ENCODE results near the gene WDR1.

Gene WDR1

DNA sequence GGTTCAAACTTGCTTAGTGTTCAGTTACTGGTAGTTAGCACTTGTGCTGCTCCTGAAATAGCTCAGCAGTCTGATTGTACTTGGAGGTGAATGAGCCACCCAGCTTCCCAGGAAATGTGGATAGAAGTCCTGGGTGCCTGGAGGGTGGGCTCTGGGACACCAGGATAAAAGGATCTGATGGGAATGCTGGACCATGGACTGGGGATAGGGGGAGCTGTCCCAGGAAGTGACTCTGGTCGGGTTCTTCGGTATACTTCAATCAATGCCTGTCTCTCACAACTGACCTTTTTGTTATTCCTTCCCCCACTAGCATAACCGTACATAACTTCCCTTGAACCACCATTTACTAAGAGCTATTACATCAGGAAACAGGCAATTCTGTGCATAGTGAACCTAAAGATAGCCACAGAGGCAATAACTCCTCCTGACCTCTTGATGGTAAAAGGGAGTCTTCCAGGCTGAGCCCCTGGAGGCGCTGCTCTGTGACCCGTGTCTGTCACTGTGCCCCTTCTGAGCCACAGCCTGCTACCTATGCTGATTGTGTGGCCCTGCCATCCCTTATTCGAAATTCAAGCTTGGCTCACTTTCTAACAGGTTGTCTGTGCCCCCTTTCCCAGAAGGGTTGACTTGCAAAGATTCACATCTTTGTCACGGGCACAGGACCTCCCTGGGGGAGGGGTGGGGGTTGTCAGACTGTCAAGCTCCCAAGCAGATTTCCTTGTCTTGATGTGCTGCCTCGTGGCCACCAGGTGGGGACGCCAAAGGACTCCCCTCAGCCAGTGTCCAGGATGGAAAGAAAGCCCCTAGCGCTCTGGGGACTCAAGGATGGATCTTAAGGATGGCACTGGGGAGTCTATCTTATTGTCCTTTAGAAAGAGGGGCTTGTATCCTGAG lies 24.5 kb upstream of the WDR1 start:
- H3K27me3 ChIP-seq (ENCODE audit: low read length), result no peaks in the 10 kb centered on the region
- no peak overlapping the region for H3K9ac ChIP-seq (ENCODE audit: low read length)
- no peaks in the 10 kb centered on the region for H3K36me3 ChIP-seq (ENCODE audit: low read length)
- no peaks in the 10 kb centered on the region for H4K20me1 ChIP-seq (ENCODE audit: low read depth, low read length)
- no peak for TF ChIP-seq EZH2phosphoT487 (conservative IDR thresholded peaks at IDR 0.05; ENCODE audit: low read length)
- TF ChIP-seq, protein P1, sequence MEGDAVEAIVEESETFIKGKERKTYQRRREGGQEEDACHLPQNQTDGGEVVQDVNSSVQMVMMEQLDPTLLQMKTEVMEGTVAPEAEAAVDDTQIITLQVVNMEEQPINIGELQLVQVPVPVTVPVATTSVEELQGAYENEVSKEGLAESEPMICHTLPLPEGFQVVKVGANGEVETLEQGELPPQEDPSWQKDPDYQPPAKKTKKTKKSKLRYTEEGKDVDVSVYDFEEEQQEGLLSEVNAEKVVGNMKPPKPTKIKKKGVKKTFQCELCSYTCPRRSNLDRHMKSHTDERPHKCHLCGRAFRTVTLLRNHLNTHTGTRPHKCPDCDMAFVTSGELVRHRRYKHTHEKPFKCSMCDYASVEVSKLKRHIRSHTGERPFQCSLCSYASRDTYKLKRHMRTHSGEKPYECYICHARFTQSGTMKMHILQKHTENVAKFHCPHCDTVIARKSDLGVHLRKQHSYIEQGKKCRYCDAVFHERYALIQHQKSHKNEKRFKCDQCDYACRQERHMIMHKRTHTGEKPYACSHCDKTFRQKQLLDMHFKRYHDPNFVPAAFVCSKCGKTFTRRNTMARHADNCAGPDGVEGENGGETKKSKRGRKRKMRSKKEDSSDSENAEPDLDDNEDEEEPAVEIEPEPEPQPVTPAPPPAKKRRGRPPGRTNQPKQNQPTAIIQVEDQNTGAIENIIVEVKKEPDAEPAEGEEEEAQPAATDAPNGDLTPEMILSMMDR (IDR thresholded peaks at IDR 0.05; ENCODE audit: insufficient read depth, low read length, poor library complexity, severe bottlenecking), result no peak
- no peaks in the 10 kb centered on the region for H3F3A ChIP-seq (ENCODE audit: insufficient read depth)
- H3K4me2 ChIP-seq (ENCODE audit: low read depth, low read length, poor library complexity, severe bottlenecking), result no peak overlapping the region
- no peaks in the 10 kb centered on the region for H3K9me2 ChIP-seq (replicated peaks; ENCODE audit: insufficient read depth, low read length)
- H2AFZ ChIP-seq (ENCODE audit: low read depth, low read length, severe bottlenecking), result no peak overlapping the region
- no peaks in the 10 kb centered on the region for H3K79me2 ChIP-seq (ENCODE audit: insufficient read depth, low read length)
- no peak overlapping the region for H3K27ac ChIP-seq (ENCODE audit: low read depth, low read length)
- no peaks in the 10 kb centered on the region for H3K9me3 ChIP-seq (ENCODE audit: insufficient read depth, low read length)
- H3K4me3 ChIP-seq (ENCODE audit: insufficient read depth, low read length, poor library complexity, severe bottlenecking), result no peak overlapping the region

DNA sequence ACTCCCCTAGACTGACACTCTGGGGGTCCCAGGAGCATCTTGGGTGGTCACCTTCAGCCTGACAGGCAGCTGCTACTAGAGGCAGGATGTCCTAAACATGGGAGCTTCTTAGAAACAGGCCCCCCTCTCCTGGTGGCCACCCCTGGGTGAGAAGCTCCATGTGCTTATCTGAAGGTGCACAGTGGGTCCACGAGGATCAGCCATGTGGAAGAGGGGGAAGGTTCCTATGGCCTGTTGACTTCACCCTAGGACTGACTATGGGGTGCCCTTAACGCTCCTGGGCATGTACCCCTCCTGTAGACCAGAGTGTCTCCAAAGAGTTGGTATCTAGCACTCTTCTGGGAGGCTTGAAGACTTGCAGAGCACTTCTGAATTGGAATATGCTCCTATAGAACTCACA lies 22.9 kb upstream of the WDR1 start:
- no peak overlapping the region for H3K9ac ChIP-seq (ENCODE audit: low read length)
- no peaks in the 10 kb centered on the region for H3K79me2 ChIP-seq (ENCODE audit: insufficient read depth, low read length)
- no peak overlapping the region for H3K4me2 ChIP-seq (ENCODE audit: low read depth, low read length, poor library complexity, severe bottlenecking)
- no peak overlapping the region for H3K27ac ChIP-seq (ENCODE audit: low read depth, low read length)
- no peaks in the 10 kb centered on the region for H3K9me2 ChIP-seq (replicated peaks; ENCODE audit: insufficient read depth, low read length)
- no peak overlapping the region for H2AFZ ChIP-seq (ENCODE audit: low read depth, low read length, severe bottlenecking)
- TF ChIP-seq EZH2phosphoT487 (conservative IDR thresholded peaks at IDR 0.05; ENCODE audit: low read length), result no peak
- TF ChIP-seq, protein P1 (IDR thresholded peaks at IDR 0.05; ENCODE audit: insufficient read depth, low read length, poor library complexity, severe bottlenecking), result no peak
- no peaks in the 10 kb centered on the region for H3K9me3 ChIP-seq (ENCODE audit: insufficient read depth, low read length)
- H3K4me3 ChIP-seq (ENCODE audit: insufficient read depth, low read length, poor library complexity, severe bottlenecking), result no peak overlapping the region
- H3K27me3 ChIP-seq (ENCODE audit: low read length), result no peaks in the 10 kb centered on the region
- H3K36me3 ChIP-seq (ENCODE audit: low read length), result no peaks in the 10 kb centered on the region
- no peaks in the 10 kb centered on the region for H3F3A ChIP-seq (ENCODE audit: insufficient read depth)
- H4K20me1 ChIP-seq (ENCODE audit: low read depth, low read length), result no peaks in the 10 kb centered on the region

DNA sequence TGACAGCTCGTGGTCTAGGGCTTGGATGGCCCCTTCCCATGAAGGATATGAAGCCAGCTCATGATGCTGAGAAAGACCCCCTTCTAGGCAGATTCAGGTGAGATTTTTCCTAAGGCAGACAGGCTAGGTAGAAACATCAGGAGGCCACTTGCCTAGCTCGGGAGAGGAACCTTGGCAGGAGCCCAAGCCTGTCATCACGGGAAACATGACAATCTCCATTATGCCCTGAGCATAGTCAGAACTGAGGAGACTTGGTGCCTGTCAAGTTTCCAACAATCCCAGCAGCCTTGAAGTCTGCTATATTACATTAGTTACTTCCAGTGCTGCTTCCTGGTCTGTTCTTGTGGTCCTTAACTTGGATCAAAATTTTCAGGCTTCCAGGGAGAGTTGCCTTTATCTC lies 18.7 kb upstream of the WDR1 start:
- H3K9ac ChIP-seq (ENCODE audit: low read length), result no peak overlapping the region
- H3K27me3 ChIP-seq (ENCODE audit: low read length), result no peaks in the 10 kb centered on the region
- H3K4me2 ChIP-seq (ENCODE audit: low read depth, low read length, poor library complexity, severe bottlenecking), result no peak overlapping the region
- H3K27ac ChIP-seq (ENCODE audit: low read depth, low read length), result no peak overlapping the region
- no peaks in the 10 kb centered on the region for H3K9me3 ChIP-seq (ENCODE audit: insufficient read depth, low read length)
- H2AFZ ChIP-seq (ENCODE audit: low read depth, low read length, severe bottlenecking), result no peak overlapping the region
- no peaks in the 10 kb centered on the region for H3F3A ChIP-seq (ENCODE audit: insufficient read depth)
- no peak overlapping the region for H3K4me3 ChIP-seq (ENCODE audit: insufficient read depth, low read length, poor library complexity, severe bottlenecking)
- no peaks in the 10 kb centered on the region for H3K36me3 ChIP-seq (ENCODE audit: low read length)
- no peaks in the 10 kb centered on the region for H4K20me1 ChIP-seq (ENCODE audit: low read depth, low read length)
- no peaks in the 10 kb centered on the region for H3K79me2 ChIP-seq (ENCODE audit: insufficient read depth, low read length)
- TF ChIP-seq, protein P1 (IDR thresholded peaks at IDR 0.05; ENCODE audit: insufficient read depth, low read length, poor library complexity, severe bottlenecking), result no peak
- TF ChIP-seq EZH2phosphoT487 (conservative IDR thresholded peaks at IDR 0.05; ENCODE audit: low read length), result no peak
- H3K9me2 ChIP-seq (replicated peaks; ENCODE audit: insufficient read depth, low read length), result no peaks in the 10 kb centered on the region

Data from SU-DHL-6 (cell line).